Activated CD4-positive, alpha-beta T cell treated with anti-CD3 and anti-CD28 coated beads, Interleukin-10, Interleukin-2, amounts not matched to agents 100 ng/mL and 50 ng/mL, durations not matched to agents 16 hours and 8 hours (primary cell): Measurements from ENCODE around the gene DCANP1.

ENCODE experiments used
- DNase-seq: peaks from one replicate; pipeline ENCODE4 v3.0.0-alpha.2; 2020

DCANP1 gene

DNA sequence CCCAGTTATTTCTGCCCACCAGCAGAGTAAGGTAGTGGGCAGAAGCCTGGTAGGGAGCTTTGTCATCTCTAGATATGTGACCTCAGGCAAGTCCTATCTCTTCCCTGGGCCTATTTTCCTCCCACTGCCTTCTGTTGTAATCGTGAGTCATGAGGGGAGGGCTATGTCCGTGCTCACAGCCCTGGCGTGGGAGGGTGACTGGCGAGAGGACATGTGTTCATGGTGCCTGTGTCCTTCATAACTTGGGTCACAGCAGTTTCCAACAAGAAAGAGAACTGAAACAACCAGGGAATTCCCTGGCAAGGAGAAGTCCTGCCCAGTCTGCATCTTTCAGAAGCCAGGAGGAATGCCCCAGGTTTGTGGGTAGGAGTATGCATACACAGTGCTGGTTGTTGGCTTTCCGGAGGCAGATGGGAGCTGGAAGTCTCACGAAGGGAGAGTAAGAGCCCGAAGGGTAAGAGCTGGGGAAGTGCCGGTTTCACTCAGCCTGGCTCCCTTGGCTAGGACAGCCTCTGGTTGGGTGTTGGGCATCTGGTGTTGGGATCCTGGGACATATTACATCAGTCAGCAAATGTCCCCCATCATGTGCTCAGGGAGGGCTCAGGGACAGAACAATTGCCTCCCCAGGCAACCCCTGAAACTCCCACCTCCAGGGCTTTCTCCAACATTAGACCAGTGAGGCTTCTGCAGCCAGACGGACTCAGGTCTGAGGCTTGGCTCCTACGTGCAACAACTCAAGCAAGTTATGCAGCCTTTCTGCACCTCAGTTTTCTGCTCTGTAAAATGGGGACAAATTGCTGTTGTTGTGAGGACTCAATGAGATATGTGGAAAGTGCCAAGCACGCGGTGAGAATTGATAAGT, 9.3 kb upstream of the DCANP1 start:
- no peak for DNase-seq

DNA sequence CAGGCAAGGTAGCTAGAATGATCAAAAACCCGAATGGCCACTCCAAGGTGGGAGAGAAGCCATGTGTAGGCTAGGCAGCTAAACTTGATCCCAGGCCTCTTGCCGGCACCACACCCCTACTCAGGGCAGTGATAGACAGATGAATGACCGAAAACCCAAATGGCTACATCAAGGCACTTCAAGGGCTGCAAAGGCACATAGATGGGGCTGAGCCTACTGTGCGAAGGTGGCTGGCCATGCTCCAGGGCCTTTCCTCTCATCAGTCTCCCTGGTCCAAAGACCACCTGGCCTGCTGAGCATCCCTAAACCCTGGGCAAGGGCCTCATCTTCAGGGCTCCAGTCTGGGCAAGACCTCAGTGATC, 8.7 kb upstream of the DCANP1 start:
- no peak for DNase-seq

DNA sequence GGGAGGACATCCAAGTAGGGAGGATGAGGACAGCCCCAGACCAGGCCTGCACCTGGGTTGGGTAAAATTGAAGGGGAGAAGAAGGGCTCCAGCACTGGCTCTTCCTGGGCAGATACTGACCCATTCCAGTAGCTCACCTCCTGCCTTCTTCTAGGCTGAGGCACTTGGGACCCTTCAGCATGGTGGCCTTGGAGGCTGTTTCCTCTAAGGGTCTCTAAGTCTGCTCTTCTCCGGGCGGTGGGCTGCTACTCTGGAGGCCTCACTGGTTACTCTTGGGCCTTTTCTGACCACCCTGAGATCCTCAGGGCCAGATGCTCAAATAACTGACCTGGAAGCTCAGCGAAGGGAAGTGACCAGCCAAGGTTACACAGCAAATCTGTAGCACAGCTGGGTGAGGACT, 7.8 kb upstream of the DCANP1 start:
- no peak for DNase-seq

DNA sequence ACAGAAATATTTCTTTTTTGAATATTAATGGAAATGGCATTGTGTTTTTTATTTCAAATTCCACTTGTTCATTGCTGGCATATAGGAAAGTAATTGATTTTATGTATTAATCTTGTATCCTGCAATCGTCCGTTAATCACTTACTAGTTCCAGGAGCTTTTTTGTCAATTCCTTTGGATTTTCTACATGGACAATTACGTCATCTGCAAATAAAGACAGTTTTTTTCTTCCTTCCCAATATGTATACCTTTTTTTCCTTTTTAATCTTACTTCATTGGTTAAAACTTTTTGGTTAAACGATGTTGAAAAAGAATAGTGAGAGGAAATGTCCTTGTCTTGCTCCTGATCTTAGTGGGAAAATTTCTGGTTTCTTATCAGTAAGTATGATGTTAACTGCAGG, 6.5 kb upstream of the DCANP1 start:
- DNase-seq, result no peak

DNA sequence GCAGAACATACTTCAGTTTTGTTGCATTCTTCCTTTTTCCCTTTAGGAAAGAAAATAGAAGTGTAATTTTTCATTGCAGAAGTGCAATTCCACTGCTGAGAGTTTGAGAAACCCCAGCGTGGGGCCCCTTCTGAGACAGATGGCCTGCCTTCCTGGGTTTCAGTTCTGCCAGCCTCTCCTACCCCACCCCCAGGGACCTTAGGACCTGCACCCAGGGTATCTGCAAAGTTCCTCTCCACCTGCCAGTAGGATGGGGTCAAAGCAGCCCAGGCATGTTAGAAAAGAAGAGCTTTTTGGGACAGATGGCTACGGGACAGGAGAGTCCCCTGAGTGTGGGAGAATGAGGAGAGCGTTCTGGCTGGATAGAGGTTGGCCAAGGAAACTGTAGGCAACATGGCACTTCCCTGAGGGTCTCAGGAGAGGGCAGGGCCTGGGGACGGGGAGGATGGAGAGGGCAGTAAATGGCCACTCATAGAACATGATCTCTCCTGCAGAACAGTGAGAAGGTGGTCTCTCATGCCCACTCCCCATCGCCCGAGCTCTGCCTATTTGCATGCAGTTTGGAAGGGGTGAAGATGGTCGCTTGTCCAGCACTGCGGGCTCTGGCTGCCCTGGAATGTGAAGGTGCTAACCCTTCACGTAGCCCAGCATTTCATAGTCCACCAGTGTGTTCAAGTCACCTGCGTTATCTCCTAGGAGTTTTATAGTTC, 5.3 kb upstream of the DCANP1 start, which contains the start of gene TIFAB:
TIFAB (minus strand) TSS at position 31 of the 710 bp plus-strand sequence. CDS start 2,412 bp downstream, outside the sequence.
- DNase-seq, result no peak

DNA sequence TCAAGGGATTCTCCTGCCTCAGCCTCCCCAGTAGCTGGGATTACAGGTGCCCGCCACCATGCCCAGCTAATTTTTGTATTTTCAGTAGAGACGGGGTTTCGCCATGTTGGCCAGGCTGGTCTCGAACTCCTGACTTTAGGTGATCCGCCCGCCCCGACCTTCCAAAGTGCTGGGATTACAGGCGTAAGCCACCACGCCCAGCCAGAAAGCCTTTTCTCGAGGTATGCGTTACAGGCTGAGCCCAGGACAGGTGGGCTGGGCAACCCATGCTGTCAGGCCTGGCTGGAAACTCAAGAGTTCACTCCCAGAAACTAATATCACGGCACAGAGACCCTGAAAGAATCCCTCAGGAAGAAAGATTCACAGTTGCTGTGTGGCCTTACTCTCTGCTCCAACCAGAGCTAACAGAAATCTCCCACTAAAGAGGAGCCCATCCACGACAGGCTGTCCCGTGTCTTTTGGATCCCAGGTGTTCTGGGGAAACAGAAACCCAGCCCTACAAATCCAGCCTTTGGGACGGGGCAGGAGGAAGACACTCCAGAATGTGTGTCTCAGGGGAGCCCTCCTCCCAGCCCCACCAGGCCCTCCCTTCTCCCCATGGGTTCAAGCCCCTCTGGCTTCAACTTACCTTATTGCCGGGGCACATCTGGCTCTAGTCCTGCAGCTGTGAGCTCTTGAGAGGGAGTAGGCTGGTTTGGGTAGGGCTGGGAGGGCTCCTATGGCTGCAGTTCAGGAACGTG, 4.6 kb upstream of the DCANP1 start:
- DNase-seq, result no peak

DNA sequence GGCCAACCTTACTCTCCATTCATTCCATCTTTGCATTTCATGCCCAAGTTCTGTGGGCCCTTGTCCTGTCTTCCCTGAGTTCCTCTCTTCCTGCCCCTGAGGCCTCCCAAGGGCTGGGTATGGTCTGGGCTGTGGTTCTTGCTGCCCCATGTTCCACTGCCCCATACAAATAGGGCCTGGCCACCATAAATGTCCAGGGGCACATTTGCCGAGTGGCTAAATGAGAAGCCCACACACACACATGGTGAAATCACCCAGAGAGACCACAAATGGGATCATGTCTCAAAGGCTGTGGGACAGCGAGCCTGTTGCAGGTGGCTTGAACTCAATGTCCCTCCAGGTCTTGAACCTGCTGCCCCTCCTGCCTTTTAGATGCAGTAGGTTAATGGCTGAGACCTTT, 3.8 kb upstream of the DCANP1 start:
- DNase-seq, result no peak

DNA sequence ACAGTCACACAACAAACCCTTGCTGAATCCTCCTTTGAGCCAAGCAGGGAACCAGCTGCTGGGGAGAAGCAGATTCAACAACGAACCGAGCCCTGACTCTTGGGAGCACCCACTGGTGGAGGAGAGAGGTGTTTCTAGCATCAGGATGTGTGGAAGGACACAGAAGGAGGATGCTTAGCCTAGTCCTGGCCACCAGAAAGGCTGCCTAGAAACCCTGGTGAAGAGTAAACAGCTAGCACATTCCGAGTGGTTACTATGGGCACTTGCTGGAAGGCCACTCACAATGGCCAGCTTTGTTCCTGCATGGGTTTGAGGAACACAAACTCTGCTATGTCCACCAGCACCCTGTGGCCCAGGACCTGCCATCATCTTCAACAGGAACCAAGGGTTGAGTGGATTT, 3.2 kb upstream of the DCANP1 start:
- DNase-seq, result no peak

DNA sequence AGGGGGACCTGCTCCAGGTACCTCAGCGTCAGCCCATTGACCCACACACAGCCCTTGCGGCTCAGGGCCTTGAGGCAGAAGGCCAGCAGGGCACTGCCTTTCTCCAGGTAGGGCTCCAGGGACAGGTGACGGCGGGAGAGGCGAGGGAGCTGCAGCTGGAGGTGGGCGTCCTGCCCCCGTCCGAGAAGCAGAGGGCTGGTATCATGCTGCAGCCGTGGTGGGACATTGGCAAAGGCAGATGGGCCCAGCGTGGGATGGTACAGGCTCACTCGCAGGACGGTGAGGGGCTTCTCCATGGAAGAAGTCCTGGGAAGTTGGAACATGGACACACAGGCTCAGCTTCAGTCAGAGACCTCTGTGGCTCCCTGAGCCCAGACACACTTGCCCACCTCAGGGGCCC, 2.5 kb upstream of the DCANP1 start:
- DNase-seq, result no peak

DNA sequence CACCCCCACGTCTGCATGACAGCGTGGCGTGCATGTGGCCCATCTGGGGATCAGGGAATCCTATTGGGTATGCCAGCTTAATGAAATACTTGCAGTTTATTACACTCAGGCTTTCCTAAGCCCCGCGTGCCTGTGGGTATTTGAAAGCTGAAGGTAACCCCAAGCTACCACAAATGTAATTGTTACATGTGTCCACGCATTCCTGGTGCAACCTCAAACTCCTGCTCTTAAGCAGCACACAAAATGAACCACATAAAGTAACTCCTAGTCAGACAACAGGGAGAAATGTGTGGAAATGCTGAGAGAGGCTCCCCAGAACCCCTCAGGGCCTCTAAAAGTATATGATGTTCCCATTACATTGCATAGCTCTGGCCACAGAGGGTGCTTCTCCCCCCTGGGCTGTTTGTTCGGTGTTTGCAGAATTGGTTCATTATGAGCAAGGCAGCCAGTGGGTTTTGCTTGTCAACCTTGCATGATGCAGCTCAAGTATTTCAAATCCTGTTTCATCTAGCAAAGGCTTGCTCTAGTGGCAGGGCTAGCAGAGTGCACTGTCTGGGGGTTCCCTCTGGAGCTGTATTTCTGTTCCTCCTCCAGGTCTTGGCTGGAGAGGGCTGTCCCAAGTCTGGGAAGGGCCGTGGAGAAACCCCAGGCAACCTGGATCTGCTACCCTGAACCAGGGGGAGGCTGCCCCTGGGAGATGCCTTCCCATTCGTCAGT, 1.8 kb upstream of the DCANP1 start:
- no peak for DNase-seq

DNA sequence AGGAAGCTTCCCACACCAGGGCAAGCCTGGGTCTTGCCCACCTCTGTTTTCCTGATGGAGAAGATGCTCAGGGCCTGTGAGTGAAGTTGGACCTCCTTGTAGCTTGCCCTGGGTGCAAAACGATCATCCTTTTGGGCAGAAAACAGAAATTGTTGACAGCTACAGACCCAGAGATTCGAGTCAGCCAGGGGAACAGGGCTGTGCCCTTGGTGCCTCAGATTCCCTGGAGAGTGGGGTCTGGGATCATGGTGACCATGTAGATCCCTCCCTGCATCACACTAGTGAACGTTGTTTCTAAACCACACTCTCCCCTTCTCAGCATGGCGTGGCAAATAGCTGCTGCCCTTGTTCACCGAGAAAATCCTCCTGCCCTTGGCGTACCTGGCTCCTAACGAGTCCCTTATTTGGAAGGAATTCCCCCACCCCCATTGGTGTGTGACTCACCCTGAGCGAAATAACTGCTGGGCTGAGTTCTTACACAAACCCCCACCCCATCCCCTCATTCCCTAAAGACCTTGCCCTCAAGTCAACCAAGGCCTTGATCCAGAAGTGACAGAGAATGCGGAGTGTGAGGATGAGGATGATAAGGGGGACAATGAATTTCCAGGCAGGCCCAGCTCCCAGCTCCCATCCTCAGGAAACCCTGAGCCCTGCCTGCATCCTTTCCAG, 1.1 kb upstream of the DCANP1 start:
- no peak for DNase-seq

DNA sequence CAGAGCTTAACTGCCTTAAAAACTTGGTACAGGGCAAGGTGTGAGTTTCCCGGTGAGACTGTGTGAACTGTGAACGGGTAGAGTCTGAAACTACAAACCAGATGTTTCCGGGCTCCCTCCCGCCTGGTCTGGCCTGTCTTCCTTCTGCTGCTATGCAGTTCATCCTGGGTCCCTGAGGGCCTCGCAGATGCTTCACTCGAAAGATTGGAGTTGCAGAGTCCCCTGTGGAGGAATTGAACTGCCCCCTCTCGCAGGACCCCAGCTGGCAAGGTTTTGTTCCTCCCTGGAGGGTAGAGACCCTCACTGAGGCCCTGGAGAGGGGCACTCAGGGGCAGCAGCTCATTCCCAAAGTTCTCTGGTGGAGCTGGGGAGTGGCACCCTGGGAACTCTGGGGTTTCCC, 533 bp downstream of the DCANP1 start:
- DNase-seq, result no peak

DNA sequence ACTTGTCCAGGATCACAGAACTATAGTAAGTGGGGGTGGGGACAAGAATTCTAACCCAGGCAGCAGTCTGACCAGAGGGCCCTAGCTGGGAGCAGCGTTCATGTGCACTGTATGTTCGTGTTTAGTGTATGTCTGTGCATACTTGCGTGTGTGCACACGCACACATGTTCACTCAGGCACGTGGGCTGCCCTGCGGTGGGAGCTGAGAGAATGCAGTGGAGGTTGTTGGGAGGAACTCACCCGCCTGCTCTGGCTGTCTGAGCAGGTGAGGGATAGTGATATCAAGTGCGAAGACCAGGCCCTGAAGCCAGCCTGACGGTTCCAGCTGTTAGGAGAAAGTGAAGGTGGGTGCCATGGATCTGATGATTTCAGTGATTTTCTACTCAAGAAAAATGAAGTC, 942 bp downstream of the DCANP1 start:
- DNase-seq, result no peak

DNA sequence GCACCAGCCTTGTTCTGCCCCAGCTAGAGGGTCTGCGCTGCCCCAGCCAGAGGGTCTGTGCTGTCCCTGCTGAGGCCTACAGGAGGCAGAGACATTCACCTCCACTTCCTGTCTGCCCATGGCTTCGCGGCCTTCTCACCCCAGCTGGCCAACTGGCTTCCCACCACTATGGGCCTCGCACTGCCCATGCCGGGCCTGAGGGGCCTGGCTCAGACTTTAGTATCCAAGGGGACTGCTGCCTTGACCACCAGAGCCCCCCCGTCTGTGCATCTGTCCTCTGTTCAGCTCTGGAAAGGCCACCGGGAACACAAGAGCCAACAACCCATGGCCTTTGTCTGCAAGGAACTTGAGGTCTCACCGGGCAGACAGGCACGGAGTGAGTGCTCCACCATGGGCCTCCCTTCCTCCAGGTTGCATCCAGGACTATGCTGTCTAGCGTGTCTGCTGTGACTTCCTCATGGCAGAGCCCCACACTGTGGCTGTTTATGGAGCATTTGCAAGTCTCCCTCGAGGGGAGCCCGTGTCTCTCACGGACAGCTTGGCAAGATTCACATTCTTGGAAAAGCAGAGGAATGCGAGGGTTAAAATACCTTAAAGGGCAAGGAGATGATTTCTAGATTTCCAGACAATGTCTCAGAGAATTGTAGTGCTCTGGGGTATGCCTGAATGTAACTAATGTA, 1.7 kb downstream of the DCANP1 start:
- DNase-seq, result no peak

DNA sequence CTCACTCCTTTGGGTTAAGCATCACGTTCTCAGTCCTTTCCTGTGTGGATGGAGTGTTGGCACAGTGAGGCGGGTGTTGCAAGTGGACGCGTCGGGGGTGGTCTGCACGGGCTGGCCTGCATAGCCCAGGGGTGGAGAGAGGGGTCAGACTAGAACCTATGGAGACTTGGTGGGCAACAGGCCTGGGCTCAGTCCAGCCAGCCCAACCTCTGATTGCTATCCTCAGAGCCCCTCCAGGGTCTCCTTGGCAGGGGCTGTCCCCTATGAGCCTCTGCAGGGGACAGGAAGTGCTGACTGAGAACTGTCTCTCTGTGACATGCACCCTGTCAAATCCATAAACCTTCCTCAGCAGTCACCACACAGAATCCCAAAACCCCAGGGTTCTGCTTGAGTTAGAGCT, 2.3 kb downstream of the DCANP1 start:
- no peak for DNase-seq

DNA sequence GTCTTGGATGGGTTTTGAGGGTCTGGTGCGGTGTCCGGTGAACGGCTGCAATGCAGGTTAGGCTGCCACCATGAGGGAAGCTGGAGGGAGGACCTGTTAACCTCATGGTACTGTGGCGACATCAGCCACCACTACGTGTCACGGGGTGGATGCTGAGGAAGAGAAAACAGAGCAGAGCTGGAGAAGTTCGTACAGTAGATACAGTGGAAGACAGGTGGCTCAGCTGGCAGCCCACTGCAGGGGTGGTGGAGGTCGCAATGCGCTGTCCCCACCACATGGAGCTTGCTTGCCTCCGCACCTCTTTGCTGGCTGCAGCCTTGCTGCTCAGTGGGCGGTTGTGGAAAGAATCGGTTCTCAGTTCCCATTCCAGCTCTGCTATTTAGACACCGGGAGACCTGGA, 2.8 kb downstream of the DCANP1 start:
- DNase-seq, result no peak

DNA sequence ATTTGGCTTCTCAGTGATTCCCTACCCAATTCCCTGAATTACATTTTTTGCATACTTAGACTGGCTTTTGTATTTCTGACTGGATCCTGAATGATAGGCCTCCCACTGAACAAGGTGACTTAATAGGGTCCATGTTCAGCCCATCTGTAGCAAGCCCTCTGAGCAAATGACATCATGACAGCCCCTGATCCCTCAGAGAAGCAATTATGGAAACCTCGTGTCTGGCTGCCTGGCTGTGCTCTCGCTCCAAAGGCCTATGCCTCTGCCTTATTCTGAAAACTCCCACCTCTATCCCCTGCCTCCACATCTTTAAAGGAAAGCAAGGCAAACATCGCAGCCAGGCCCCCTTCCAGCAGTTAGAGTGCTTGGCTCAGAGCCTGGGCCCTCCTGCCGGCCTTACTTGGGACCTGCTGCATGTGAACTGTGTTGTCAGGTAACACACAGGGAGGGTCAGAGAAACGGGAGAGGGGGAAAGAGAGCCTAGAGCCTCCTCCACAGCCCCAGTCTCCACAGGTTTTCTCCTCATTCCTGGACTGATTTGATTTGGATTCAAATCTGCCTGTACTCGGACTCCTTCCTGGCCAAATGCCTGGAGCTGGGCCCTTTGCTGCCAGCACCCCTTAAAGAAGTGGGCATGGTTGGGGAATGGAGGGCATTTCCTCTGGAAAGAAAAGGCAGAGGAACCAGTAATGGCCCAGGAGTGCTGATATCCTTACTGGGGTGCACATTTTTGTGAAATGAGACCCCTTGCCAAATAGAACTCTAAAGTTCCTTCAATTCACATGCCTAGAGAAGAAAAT, 3.8 kb downstream of the DCANP1 start:
- no peak for DNase-seq

DNA sequence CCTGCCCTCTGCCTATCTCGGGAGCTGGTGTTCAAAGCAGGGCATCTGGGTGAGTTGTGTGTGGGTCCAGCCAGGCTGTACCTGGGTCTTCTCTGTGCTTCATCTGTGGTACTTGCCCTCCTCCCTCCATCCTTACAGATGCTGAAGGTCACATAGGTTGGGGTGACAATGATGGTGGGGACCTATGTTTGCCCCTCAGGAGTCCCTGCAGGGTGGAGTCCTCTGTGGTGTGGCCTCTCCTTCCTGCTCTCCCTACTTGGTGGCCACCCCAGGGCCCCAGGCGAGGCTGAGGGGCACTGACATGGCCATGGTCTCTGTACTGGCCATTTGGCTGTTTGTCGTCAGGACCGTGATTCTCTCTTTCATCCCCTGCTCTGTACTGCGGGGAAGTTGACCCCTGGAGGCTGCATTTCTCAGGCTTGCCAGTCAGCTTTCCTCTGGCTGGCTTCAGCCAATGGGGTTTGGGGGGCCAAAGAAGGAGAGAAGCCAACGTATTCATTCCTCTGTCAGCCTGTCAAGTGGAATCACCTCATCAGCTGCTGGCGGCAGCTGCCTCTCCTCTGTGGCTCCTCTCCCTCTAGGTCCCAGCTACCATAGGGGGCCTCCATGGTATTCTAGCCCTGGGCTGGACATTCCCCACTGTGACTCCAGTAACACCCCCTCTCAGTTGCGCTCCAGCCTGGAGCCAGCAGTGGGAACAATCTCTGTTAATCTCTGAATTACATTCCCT, 4.6 kb downstream of the DCANP1 start:
- DNase-seq, result no peak

DNA sequence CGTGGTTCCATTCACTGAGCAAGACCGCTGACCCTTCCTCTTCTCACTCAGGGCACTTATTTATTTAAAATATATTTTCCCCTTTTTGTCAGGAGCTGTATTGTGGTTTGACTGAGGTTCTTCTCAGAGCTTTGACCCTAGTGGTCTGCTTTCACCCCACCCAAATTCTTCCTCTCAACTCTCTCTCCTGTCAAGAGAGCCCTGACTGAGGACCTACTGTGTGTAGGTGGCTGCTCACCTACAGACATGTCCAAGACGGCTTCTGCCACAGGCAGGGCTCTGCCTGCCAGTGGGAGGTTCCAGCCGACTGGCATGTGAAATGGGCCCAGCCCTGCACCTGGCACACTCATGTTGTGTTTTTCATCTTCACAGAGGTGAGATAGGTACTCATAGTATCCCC, 5.2 kb downstream of the DCANP1 start:
- no peak for DNase-seq

DNA sequence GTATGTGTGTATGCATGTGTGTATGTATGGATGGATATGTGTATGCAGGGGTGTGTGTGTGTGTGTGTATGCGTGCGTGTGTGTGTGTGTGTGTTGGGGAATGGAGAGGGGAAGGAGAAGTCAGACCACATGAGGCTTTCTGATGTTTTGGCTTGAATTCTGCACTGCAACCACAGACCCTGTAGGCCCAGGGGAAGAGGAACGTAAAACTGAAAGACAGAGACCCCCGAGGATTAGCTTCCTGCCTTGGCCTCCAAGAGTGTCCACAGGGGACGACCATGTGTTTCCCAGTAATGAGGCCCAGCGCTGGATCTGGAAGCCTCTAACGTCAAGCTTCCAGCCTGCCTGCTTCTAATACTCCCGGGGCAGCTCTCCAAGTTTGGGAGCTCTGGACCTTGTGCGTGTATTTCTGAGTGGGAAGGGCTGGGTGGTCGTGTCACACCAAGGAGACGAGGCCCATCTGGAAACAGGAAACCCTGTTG, 5.8 kb downstream of the DCANP1 start:
- DNase-seq, result no peak
